ENCODE results near the gene TMEM221. TPM values are rescaled to one million over a fixed set of nuclear protein-coding genes. Genes with fewer than 3 reads are reported as not detected.
A peak's percentile ranks its signal among the peaks of the same experiment; 100 is the strongest.

Gene TMEM221
- total and polyA plus RNA-seq, 9 of the 15 experiments (the other 6 are each of a cell fraction or from before 2014, with no cell fraction given), result 0.06 to 0.35 TPM; not detected in 7

DNA sequence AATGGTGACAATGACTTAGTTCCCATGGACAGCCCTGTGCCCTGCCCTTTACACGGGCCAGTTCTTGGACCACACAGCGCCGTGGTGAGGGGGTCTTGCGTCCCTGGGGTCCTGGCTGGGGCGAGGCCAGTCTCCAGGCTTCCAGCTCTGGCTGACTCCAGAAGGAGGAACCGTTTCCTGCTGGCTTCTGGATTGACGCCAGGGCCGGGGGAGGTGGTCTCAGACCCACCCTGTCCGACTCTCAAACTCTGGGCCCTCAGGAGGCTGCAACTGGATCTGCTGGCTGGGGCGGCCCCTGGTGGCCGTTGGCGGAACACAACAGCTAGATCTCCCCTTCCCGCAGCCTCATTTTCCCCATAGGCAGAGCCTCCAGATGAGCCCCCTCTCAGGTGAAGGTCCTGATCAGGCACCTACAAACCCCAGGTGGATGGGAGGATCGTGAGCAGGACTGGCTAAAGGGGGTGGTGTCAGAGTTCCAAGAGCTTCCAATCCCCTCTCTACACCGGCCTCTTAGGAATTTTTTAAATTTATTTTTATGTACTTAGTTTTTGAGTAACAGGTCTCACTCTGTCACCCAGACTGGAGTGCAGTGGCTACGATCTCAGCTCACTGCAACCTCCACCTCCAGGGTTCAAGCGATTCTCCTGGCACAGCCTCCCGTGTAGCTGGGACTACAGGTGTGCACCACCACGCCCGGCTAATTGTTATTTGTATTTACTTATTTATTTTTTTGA lies 62.4 kb downstream of the TMEM221 start (continued):
- TF ChIP-seq, protein P1, sequence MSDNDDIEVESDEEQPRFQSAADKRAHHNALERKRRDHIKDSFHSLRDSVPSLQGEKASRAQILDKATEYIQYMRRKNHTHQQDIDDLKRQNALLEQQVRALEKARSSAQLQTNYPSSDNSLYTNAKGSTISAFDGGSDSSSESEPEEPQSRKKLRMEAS (CRISPR knock-in tag; IDR thresholded peaks at IDR 0.05), result peak; percentile 35
- TF ChIP-seq HDAC1 (IDR thresholded peaks at IDR 0.05), result no peak
- no peak for TF ChIP-seq C11orf30 (IDR thresholded peaks at IDR 0.05; ENCODE audit: low read depth)
- TF ChIP-seq HIVEP1 (CRISPR knock-in tag; IDR thresholded peaks at IDR 0.05), result no peak
- TF ChIP-seq, protein P2, sequence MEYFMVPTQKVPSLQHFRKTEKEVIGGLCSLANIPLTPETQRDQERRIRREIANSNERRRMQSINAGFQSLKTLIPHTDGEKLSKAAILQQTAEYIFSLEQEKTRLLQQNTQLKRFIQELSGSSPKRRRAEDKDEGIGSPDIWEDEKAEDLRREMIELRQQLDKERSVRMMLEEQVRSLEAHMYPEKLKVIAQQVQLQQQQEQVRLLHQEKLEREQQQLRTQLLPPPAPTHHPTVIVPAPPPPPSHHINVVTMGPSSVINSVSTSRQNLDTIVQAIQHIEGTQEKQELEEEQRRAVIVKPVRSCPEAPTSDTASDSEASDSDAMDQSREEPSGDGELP (CRISPR knock-in tag; IDR thresholded peaks at IDR 0.05; ENCODE audit: borderline replicate concordance), result peak; percentile 24; the same call in 1 of the 2 replicates
- TF ChIP-seq PHF20 (IDR thresholded peaks at IDR 0.05; ENCODE audit: partially characterized antibody), result no peak
- TF ChIP-seq ZNF121 (CRISPR knock-in tag; conservative IDR thresholded peaks at IDR 0.05), result 0 out of 2 replicates have a peak, but pooled peaks have one; percentile 35
- no peak for TF ChIP-seq ZC3H8 (IDR thresholded peaks at IDR 0.05)
- TF ChIP-seq RB1 (IDR thresholded peaks at IDR 0.05; ENCODE audit: low read depth), result peak; percentile 32; the same call in 1 of the 2 replicates
- TF ChIP-seq RCOR1 (IDR thresholded peaks at IDR 0.05; ENCODE audit: borderline replicate concordance in 1 of 2, low read depth in 2 of 2, low read length in 2 of 2), result peak in 1 of 2 experiments; percentile 15; a peak in 1 of 4 replicates
- no peak for TF ChIP-seq MEF2D (tag; conservative IDR thresholded peaks at IDR 0.05; ENCODE audit: low read depth)
- TF ChIP-seq, protein P3, sequence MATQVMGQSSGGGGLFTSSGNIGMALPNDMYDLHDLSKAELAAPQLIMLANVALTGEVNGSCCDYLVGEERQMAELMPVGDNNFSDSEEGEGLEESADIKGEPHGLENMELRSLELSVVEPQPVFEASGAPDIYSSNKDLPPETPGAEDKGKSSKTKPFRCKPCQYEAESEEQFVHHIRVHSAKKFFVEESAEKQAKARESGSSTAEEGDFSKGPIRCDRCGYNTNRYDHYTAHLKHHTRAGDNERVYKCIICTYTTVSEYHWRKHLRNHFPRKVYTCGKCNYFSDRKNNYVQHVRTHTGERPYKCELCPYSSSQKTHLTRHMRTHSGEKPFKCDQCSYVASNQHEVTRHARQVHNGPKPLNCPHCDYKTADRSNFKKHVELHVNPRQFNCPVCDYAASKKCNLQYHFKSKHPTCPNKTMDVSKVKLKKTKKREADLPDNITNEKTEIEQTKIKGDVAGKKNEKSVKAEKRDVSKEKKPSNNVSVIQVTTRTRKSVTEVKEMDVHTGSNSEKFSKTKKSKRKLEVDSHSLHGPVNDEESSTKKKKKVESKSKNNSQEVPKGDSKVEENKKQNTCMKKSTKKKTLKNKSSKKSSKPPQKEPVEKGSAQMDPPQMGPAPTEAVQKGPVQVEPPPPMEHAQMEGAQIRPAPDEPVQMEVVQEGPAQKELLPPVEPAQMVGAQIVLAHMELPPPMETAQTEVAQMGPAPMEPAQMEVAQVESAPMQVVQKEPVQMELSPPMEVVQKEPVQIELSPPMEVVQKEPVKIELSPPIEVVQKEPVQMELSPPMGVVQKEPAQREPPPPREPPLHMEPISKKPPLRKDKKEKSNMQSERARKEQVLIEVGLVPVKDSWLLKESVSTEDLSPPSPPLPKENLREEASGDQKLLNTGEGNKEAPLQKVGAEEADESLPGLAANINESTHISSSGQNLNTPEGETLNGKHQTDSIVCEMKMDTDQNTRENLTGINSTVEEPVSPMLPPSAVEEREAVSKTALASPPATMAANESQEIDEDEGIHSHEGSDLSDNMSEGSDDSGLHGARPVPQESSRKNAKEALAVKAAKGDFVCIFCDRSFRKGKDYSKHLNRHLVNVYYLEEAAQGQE (IDR thresholded peaks at IDR 0.05; ENCODE audit: borderline replicate concordance), result peak; percentile 82
- TF ChIP-seq, protein P3 (CRISPR knock-in tag; IDR thresholded peaks at IDR 0.05; ENCODE audit: low read depth), result no peak
- TF ChIP-seq STAG1 (CRISPR knock-in tag; IDR thresholded peaks at IDR 0.05; ENCODE audit: borderline replicate concordance), result peak; percentile 73; the same call in 1 of the 2 replicates
- 0 out of 4 replicates have a peak, but pooled peaks of 1 of the 2 experiments have one; percentile 47 for TF ChIP-seq FOXA3 (CRISPR knock-in tag; conservative IDR thresholded peaks at IDR 0.05 in 1 of 2, IDR thresholded peaks at IDR 0.05 in 1 of 2)

Measured in K562 (cell line).